HepG2 (cell line): Measurements from ENCODE around the gene KIAA1217. TPM values are rescaled to one million over a fixed set of nuclear protein-coding genes. Genes with fewer than 3 reads are reported as not detected.

Experiments
- ATAC-seq: fragments of 200-7000 bp; cut with Tn5 transposase; 3 replicates; pipeline ENCODE4 v1.9.1; 2020; ENCODE audit warnings: mild to moderate bottlenecking, moderate library complexity
- BruUV-seq: library from RNA; stranded (reverse); fragments of 400-500 nt; replicated peaks from 2 replicates; lab custom pipeline; 2021; lab: Mats Ljungman, UMichigan
- CTCF ChIA-PET: fragments of 300-600 bp; formaldehyde crosslinking; extraction: SDS; loops from one replicate; lab custom pipeline; 2021; ENCODE audit warnings: low total read pairs, inconsistent platforms, low intra/inter-chr PET ratio; lab: Yijun Ruan, JAX
- POLR2A ChIA-PET: fragments of 350-600 bp; sonication (Branson Sonifier 250); formaldehyde crosslinking; loops from one replicate; lab custom pipeline; 2020; ENCODE audit warnings: antibody characterized with exemption, inconsistent platforms; lab: Yijun Ruan, JAX
- DNase-seq: peaks from one replicate; pipeline ENCODE4 v3.0.0-alpha.2; 2015; ENCODE audit warnings: low spot score
- FAIRE-seq: peaks from 3 replicates; lab custom pipeline; 2011; peaks lifted over from hg19 to GRCh38; lab: Jason Lieb, UNC
- H2AFZ ChIP-seq: one replicate; pipeline ENCODE4 v1.6.1; 2011; ENCODE audit warnings: low read length, inconsistent platforms
- H3K27ac ChIP-seq: fragments of 300-600 bp; 3 replicates; pipeline ENCODE4 v1.8.0; 2011; ENCODE audit warnings: mixed run types, mild to moderate bottlenecking, mixed read lengths, low read length, inconsistent platforms; ENCODE audit not compliant: insufficient read depth; ENCODE audit errors: extremely low read length
- H3K27me3 ChIP-seq, 2 experiments: fragments of 200-600 bp in 1 of 2; 2 replicates in 1 of 2; 3 replicates in 1 of 2; pipeline versions ENCODE4 v1.6.0 to v1.8.0; 2011; ENCODE audit warnings: low read length in 2 of 2, mild to moderate bottlenecking in 2 of 2, moderate library complexity in 2 of 2, inconsistent platforms in 1 of 2; ENCODE audit not compliant: insufficient read depth in 2 of 2, control insufficient read depth in 1 of 2
- H3K36me3 ChIP-seq, 2 experiments: fragments of 200-600 bp in 1 of 2; replicated peaks in 1 of 2; 2 replicates in 1 of 2; 3 replicates in 1 of 2; pipeline versions ENCODE4 v1.5.1 to v1.8.0; 2011; ENCODE audit warnings: low read length in 2 of 2, inconsistent platforms in 1 of 2; ENCODE audit not compliant: insufficient read depth in 2 of 2, control insufficient read depth in 1 of 2
- H3K4me1 ChIP-seq: 2 replicates; pipeline ENCODE4 v1.5.1; 2012; ENCODE audit warnings: low read length, inconsistent platforms; ENCODE audit not compliant: insufficient read depth
- H3K4me2 ChIP-seq: 2 replicates; pipeline ENCODE4 v1.6.0; 2011; ENCODE audit warnings: low read depth, low read length, inconsistent platforms
- H3K4me3 ChIP-seq, 3 experiments: fragments of 200-600 bp in 1 of 3; sonication (generic), shearing (Covaris generic) in 1 of 3; replicated peaks in 1 of 3; 2 replicates each; pipeline ENCODE4 v1.5.1; 2011 to 2016; ENCODE audit warnings: low read length in 3 of 3, inconsistent platforms in 2 of 3, low read depth in 2 of 3, mild to moderate bottlenecking in 2 of 3, control low read depth in 1 of 3, mixed read lengths in 1 of 3; ENCODE audit not compliant: insufficient read depth in 1 of 3
- H3K79me2 ChIP-seq: one replicate; pipeline ENCODE4 v1.6.1; 2011; ENCODE audit warnings: low read length, inconsistent platforms; ENCODE audit not compliant: insufficient read depth
- H3K9ac ChIP-seq: 2 replicates; pipeline ENCODE4 v1.6.0; 2011; ENCODE audit warnings: mild to moderate bottlenecking, low read depth, low read length, inconsistent platforms; ENCODE audit not compliant: insufficient read depth
- H3K9me3 ChIP-seq: 2 replicates; pipeline ENCODE4 v1.5.1; 2012; ENCODE audit warnings: mild to moderate bottlenecking, low read length
- H4K20me1 ChIP-seq: 2 replicates; pipeline ENCODE4 v1.6.0; 2011; ENCODE audit warnings: inconsistent platforms, mild to moderate bottlenecking, low read length, moderate library complexity; ENCODE audit not compliant: insufficient read depth
- KMT2B ChIP-seq: IDR thresholded peaks from 2 replicates; pipeline ENCODE4 v1.6.1; 2016; ENCODE audit warnings: missing genetic modification reagents, missing compliant biosample characterization
- MYNN ChIP-seq: sonication (generic); formaldehyde crosslinking; IDR thresholded peaks from 2 replicates; pipeline ENCODE4 v1.4.0; 2020; ENCODE audit warnings: mild to moderate bottlenecking, low read depth, missing genetic modification reagents
- RCOR2 ChIP-seq: IDR thresholded peaks from 2 replicates; pipeline ENCODE4 v1.6.1; 2016; ENCODE audit warnings: missing biosample characterization, missing genetic modification reagents
- ZNF687 ChIP-seq: sonication (generic); formaldehyde crosslinking; IDR thresholded peaks from 2 replicates; pipeline ENCODE4 v1.5.1; 2020; ENCODE audit warnings: mild to moderate bottlenecking, missing genetic modification reagents, moderate library complexity
- WGBS: methylation state at CpG from one replicate; pipeline ENCODE4 v1.1.6; 2017; ENCODE audit warnings: low lambda C conversion rate; 5-methylcytosine and 5-hydroxymethylcytosine counted together
- in situ Hi-C: cut with HindIII; loops from 2 replicates; pipeline ENCODE4 v1.10.0; 2017; ENCODE audit warnings: low pct_unique_long_range_greater_than_20kb; ENCODE audit not compliant: extremely low pct_ligation_motif_present
- intact Hi-C: fragments of 100-400 bp; cut with micrococcal nuclease; formaldehyde crosslinking; loops from one replicate; pipeline ENCODE4 v1.10.0; 2022; ENCODE audit not compliant: unreplicated experiment
- polyA plus RNA-seq, 8 experiments: library from polyadenylated mRNA; depleted of rRNA in 3 of 8; stranded (reverse) in 7 of 8; unstranded in 1 of 8; fragments of >200 nt; fragmentation: Illumina TruSeq in 4 of 8; extraction: Trizol in 4 of 8; gene quantifications; 2 replicates each; pipeline versions ENCODE4 v1.2.1 to v1.2.3, GENCODE V29; 2011 to 2016; ENCODE audit warnings: low read depth in 4 of 8, missing spikeins in 1 of 8, mixed read lengths in 1 of 8; ENCODE audit not compliant: insufficient read depth in 1 of 8
- total RNA-seq, 5 experiments: library from RNA; depleted of rRNA; stranded (reverse); fragments of >200 nt; fragmentation: Illumina TruSeq; extraction: Trizol; gene quantifications; 2 replicates each; pipeline ENCODE4 v1.2.3, GENCODE V29; 2016; ENCODE audit warnings: low read depth in 1 of 5

KIAA1217 gene
- total and polyA plus RNA-seq, 2 of the 13 experiments (the other 11 are each of a cell fraction or from before 2014, with no cell fraction given) = 4.6 to 10.9 TPM

GRCh38 chr10:24214762-24215161 lies 5.8 kb downstream of the KIAA1217 start:
- BruUV-seq = no TSS peak
- ChIA-PET POLR2A (interaction anchor here (1.3 kb wide), 1 partner anchor 12 kb away, joined by 3 read pairs; no protein-coding TSS in a partner anchor), CTCF (no interaction called here)
- peaks cover 31% of the 10 kb centered on the region for H3K79me2 ChIP-seq
- in situ Hi-C loops (no loop called here), intact Hi-C loops (no loop called here)
- DNase-seq (no peak), ATAC-seq (peak; percentile 15; the same call in 2 of the 3 replicates), FAIRE-seq (no peak)
- TF ChIP-seq KMT2B (CRISPR knock-in tag) (no peak), MYNN (CRISPR knock-in tag) (no peak), ZNF687 (peak; percentile 30; the same call in 1 of the 2 replicates), RCOR2 (no peak)
- H3K4me1 ChIP-seq = peaks cover 51% of the 10 kb centered on the region
- 100% methylated on average over 3 of the region's 5 CpGs for WGBS
- peaks cover 2 to 4% of the 10 kb centered on the region in 2 experiments; a peak in 2 of 5 replicates for H3K36me3 ChIP-seq
- H3K4me2 ChIP-seq = peak overlapping the region; percentile 21
- no peak overlapping the region for H3K4me3 ChIP-seq
- no peak overlapping the region for H2AFZ ChIP-seq
- H3K27ac ChIP-seq = no peak overlapping the region
- no peak overlapping the region for H3K9ac ChIP-seq
- H3K27me3 ChIP-seq = no peaks in the 10 kb centered on the region
- peaks cover 4% of the 10 kb centered on the region; the same call in 1 of the 2 replicates for H4K20me1 ChIP-seq
- H3K9me3 ChIP-seq = no peaks in the 10 kb centered on the region
